GM10847 (cell line): ENCODE data around the gene EBI3.

ENCODE experiments used
- POLR2A ChIP-seq: IDR thresholded peaks from 2 replicates; pipeline ENCODE4 v1.6.1; 2011; ENCODE audit not compliant: insufficient read length; ENCODE audit errors: extremely low read depth

The EBI3 gene

GRCh38 chr19:4229179-4229931 lies at the start of gene EBI3:
TSS of gene EBI3 (plus strand) at chr19:4229523. CDS start at chr19:4229551, 28 bp downstream.
- peak; percentile 58 for TF ChIP-seq POLR2A

- no peak for TF ChIP-seq POLR2A
These were observed 48.2 kb upstream of the EBI3 start for GRCh38 chr19:4181053-4181508.

GRCh38 chr19:4182084-4182810 lies 47.1 kb upstream of the EBI3 start, which contains the start of the genes ANKRD24 and SIRT6:
TSS of gene ANKRD24 (plus strand) at chr19:4182689. CDS start at chr19:4186426, 3,737 bp downstream.
TSS of gene SIRT6 (minus strand) at chr19:4182563. CDS start at chr19:4182539, 24 bp downstream.
- TF ChIP-seq POLR2A: peak; percentile 77

- no peak for TF ChIP-seq POLR2A
These were observed 45.2 kb upstream of the EBI3 start for GRCh38 chr19:4183967-4184717.

- no peak for TF ChIP-seq POLR2A
These were observed 44.5 kb upstream of the EBI3 start for GRCh38 chr19:4184718-4185352.

GRCh38 chr19:4185413-4186086 lies 43.8 kb upstream of the EBI3 start:
- no peak for TF ChIP-seq POLR2A

- no peak for TF ChIP-seq POLR2A
These were observed 43.0 kb upstream of the EBI3 start for GRCh38 chr19:4186087-4186993.

- TF ChIP-seq POLR2A: no peak
These were observed 41.8 kb upstream of the EBI3 start for GRCh38 chr19:4187313-4188122.

- no peak for TF ChIP-seq POLR2A
These were observed 39.7 kb upstream of the EBI3 start for GRCh38 chr19:4189641-4190040.

- no peak for TF ChIP-seq POLR2A
These were observed 35.0 kb upstream of the EBI3 start for GRCh38 chr19:4194353-4194752.

- no peak for TF ChIP-seq POLR2A
These were observed 33.3 kb upstream of the EBI3 start for GRCh38 chr19:4196009-4196408.

- TF ChIP-seq POLR2A: no peak
These were observed 32.7 kb upstream of the EBI3 start for GRCh38 chr19:4196587-4197148.
